Gastroesophageal sphincter (tissue), 4 donors: ENCODE results near the gene TNNI3K. TPM values are rescaled to one million over a fixed set of nuclear protein-coding genes. Genes with fewer than 3 reads are reported as not detected.

Experiments used
- ATAC-seq: fragments of 150-250 bp; one replicate; pipeline ENCODE4 v1.9.1; 2016; ENCODE audit warnings: mild to moderate bottlenecking, moderate library complexity
- H3K27ac ChIP-seq, 4 donors: fragments of 200-600 bp; sonication (generic) in 3 of 4; 1 replicate in 3 of 4; 2 replicates in 1 of 4; pipeline ENCODE4 v1.5.1; 2016 to 2019
- H3K27me3 ChIP-seq: fragments of 200-600 bp; sonication (generic); one replicate; pipeline ENCODE4 v1.5.1; 2019
- H3K36me3 ChIP-seq, 2 donors: fragments of 200-600 bp; sonication (generic); one replicate each; pipeline ENCODE4 v1.5.1; 2019; ENCODE audit warnings: control low read depth in 1 of 2
- H3K4me1 ChIP-seq, 3 donors: fragments of 200-600 bp; sonication (generic); 1 replicate in 2 of 3; 2 replicates in 1 of 3; pipeline ENCODE4 v1.5.1; 2016 to 2019; ENCODE audit warnings: control low read depth in 2 of 3
- H3K4me3 ChIP-seq, 2 donors: fragments of 200-600 bp; sonication (generic); one replicate each; pipeline ENCODE4 v1.5.1; 2019; ENCODE audit warnings: mild to moderate bottlenecking in 1 of 2, moderate library complexity in 1 of 2
- H3K9me3 ChIP-seq, 3 donors: fragments of 200-600 bp; sonication (generic); one replicate each; pipeline ENCODE4 v1.5.1; 2017 to 2019; ENCODE audit warnings: control low read depth in 2 of 3
- CTCF ChIP-seq, 4 experiments: fragments of 200-600 bp in 2 of 4; fragments of 450-650 bp in 2 of 4; sonication (generic) in 1 of 4; IDR thresholded peaks; one replicate each; pipeline ENCODE4 v1.5.1; 2017 to 2019; ENCODE audit warnings: antibody characterized with exemption in 4 of 4, mild to moderate bottlenecking in 2 of 4, moderate library complexity in 2 of 4
- EP300 ChIP-seq: sonication (generic); formaldehyde crosslinking; IDR thresholded peaks from one replicate; pipeline ENCODE4 v1.6.1; 2017; ENCODE audit warnings: antibody characterized with exemption, mild to moderate bottlenecking
- POLR2A ChIP-seq, 2 donors: fragments of 450-650 bp; IDR thresholded peaks; one replicate each; pipeline ENCODE4 v1.6.1; 2017; ENCODE audit warnings: antibody characterized with exemption in 2 of 2, mild to moderate bottlenecking in 2 of 2, moderate library complexity in 1 of 2
- POLR2AphosphoS5 ChIP-seq: sonication (generic); formaldehyde crosslinking; IDR thresholded peaks from one replicate; pipeline ENCODE4 v1.6.1; 2017; ENCODE audit warnings: antibody characterized with exemption
- WGBS, 2 donors: methylation state at CpG; one replicate each; pipeline ENCODE4 v1.1.5; 2018; ENCODE audit warnings: low coverage in 1 of 2; 5-methylcytosine and 5-hydroxymethylcytosine counted together
- total RNA-seq, 4 donors: library from RNA; depleted of rRNA; stranded (reverse); fragments of >200 nt; gene quantifications; one replicate each; pipeline ENCODE4 v1.1.0, GENCODE V29; 2016

Gene TNNI3K
- total RNA-seq, 4 donors from 2014 or later, result 0.32 to 3.9 (median 2.9) TPM

DNA sequence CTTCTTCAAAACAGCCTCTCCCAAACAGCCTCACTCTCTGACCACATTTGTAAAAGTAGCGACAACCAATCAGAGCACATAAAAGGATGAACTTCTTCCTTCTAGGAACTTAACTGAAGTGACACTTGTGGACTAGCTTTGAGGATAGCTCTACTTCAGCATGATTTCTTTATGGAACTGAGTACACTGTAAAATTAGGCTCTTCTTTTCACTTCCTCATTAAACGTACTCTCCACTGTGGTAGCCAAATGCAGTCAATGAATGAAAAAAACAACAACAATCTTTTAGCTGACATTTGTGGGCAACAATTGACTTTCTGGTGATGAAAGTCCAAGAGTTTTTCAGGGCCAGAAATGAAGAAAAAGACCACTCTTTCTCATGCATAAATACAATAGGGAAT is 267.7 kb downstream of the TNNI3K start:
- TF ChIP-seq POLR2AphosphoS5 (no peak), CTCF (IDR thresholded peaks at IDR 0.05) (no peak), POLR2A (IDR thresholded peaks at IDR 0.05) (no peak), EP300 (no peak)
- ATAC-seq, result no peak

DNA sequence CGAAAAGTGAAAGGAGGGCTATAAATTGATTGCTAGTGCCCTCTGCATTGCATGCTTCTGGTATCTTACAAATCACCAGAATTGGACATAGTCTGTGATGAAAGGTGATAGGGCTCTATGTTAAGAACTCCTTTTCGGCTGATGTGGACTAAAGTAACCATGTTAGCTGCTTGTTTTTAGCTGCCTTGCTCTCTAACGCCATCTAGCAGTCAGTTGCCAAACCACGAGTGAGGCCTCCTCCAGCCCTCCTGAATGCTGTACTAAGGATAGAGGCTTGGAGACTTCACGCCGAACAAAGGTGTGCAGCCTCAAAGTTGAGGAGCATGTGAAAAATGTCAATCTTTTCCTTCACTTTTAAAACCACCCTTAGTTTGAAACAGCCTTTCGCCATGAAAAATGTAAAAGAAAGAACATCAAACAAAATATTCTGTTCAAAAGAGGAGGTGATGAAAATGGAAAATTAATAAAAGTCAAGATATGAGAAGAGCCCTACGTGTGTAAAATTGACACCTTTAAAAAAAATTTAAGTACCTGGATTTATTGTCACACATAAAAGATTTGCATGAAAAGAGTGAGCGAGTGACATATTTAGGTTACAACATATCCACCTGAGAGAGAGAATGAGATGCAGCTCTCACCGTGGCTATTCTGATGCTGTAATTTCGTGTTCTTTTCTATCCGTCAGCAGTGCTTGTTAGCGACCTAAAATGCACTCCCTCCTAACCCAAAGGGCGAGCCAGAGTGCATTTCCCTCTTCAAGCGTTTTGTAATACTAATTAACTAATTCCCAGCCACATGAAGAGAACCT is 269.1 kb downstream of the TNNI3K start:
- H3K4me3 ChIP-seq, result no peak overlapping the region
- no peak for TF ChIP-seq EP300
- peak in 3 of 4 experiments; percentile 28 to 65 (median 30) for TF ChIP-seq CTCF (IDR thresholded peaks at IDR 0.05)
- peak; percentile 51 for ATAC-seq
- H3K9me3 ChIP-seq, result no peaks in the 10 kb centered on the region
- H3K27ac ChIP-seq, result no peak overlapping the region
- 46 to 79% methylated on average over 7 to 15 of the region's 15 CpGs for WGBS, 2 donors
- no peaks in the 10 kb centered on the region for H3K27me3 ChIP-seq
- H3K36me3 ChIP-seq, result no peaks in the 10 kb centered on the region
- H3K4me1 ChIP-seq, result peaks cover 0 to 6% (median 0%) of the 10 kb centered on the region in 3 donors

More for the DNA sequence above, 267.7 kb downstream of the TNNI3K start:
- Histone ChIP-seq H3K4me1 (peaks cover 0 to 6% (median 0%) of the 10 kb centered on the region in 3 donors), H3K27ac (no peak overlapping the region), H3K36me3 (no peaks in the 10 kb centered on the region), H3K27me3 (no peaks in the 10 kb centered on the region), H3K9me3 (no peaks in the 10 kb centered on the region), H3K4me3 (no peak overlapping the region)
- WGBS, 2 donors, result 58 to 82% methylated on average over 1 to 2 of the region's 2 CpGs

GRCh38 chr1:74504933-74505512 is 269.8 kb downstream of the TNNI3K start:
- 62 to 68% methylated on average over 7 to 10 of the region's 11 CpGs for WGBS, 2 donors
- Histone ChIP-seq H3K36me3 (no peaks in the 10 kb centered on the region), H3K27ac (no peak overlapping the region), H3K4me1 (peaks cover 0 to 6% (median 0%) of the 10 kb centered on the region in 3 donors), H3K9me3 (no peaks in the 10 kb centered on the region), H3K27me3 (no peaks in the 10 kb centered on the region), H3K4me3 (no peak overlapping the region)
- TF ChIP-seq POLR2A (IDR thresholded peaks at IDR 0.05) (no peak), EP300 (no peak), CTCF (IDR thresholded peaks at IDR 0.05) (no peak)
- no peak for ATAC-seq

DNA sequence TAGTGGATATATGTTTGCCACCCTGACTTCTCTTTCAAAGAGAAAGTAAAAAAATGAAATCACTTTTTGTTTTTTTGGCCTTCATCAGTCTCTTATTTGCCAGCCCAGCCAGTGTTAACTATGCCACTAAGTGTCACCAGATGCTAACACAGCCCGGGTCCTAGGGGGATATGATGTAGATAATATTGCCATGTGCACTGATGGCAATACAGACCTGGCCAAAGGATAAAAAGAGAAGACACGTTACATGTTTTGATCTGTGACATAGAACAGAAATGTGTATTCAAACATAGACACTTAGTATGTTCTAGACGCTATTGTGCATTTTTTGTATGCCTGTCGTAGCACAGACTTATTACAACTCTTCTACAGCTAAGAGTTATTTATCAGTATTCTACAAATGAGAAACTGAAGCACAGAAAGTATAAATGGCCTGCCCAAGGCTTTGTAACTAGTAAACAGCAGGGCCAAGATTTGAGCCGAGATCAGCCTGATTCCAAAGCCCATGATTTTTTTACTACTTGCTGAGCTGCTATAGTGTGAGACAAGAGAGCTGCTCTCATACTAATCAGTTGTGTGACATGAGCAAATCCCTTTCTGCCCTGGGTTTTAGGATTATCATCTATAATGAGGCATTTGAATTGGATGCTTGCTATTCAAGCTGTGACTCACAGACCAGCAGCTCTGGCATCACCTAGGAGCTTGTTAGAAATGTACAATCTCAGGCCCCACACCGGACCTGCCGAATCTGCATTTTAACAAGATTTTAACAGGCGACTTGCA is 270.9 kb downstream of the TNNI3K start:
- WGBS, 2 donors, result 73 to 77% methylated on average over 8 of the region's 8 CpGs
- peaks cover 0 to 6% (median 0%) of the 10 kb centered on the region in 3 donors for H3K4me1 ChIP-seq
- H3K27me3 ChIP-seq, result no peaks in the 10 kb centered on the region
- H3K36me3 ChIP-seq, result no peaks in the 10 kb centered on the region
- no peak overlapping the region for H3K4me3 ChIP-seq
- no peak for ATAC-seq
- TF ChIP-seq EP300 (no peak), POLR2AphosphoS5 (no peak), CTCF (IDR thresholded peaks at IDR 0.05) (no peak), POLR2A (IDR thresholded peaks at IDR 0.05) (no peak)
- H3K9me3 ChIP-seq, result no peaks in the 10 kb centered on the region
- H3K27ac ChIP-seq, result no peak overlapping the region
